H54 (cell line): ENCODE results near the gene DOCK4.

Source experiments
- DNase-seq: peaks from one replicate; pipeline ENCODE4 v3.0.0; 2011; ENCODE audit warnings: low spot score, mixed read lengths; ENCODE audit not compliant: insufficient read length
- FAIRE-seq: peaks from 3 replicates; lab custom pipeline; 2011; peaks lifted over from hg19 to GRCh38; lab: Jason Lieb, UNC
- POLR2A ChIP-seq: IDR thresholded peaks from 2 replicates; pipeline ENCODE4 v1.6.1; 2011; ENCODE audit warnings: low read depth, mild to moderate bottlenecking, low read length

The DOCK4 gene

DNA sequence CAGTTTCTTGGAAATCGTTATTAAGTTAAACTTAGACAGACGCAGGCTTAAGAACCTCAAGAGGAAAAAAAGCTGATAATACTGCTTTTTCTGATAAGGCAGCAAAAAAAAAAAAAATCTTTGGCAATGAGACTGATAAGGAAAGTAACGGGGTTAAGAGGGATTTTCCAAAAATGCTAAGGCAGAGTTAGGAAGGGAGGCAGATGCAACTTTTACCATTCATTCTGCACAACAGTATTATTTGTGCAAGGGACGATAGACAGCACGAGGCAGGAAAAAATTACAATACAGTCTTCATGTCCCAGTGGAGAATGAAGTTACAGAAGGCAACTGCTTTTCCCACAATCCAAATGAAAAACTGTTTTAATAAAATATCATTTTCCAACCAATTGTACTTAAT, 194.0 kb downstream of the DOCK4 start:
- FAIRE-seq (no peak), DNase-seq (no peak)
- no peak for TF ChIP-seq POLR2A

DNA sequence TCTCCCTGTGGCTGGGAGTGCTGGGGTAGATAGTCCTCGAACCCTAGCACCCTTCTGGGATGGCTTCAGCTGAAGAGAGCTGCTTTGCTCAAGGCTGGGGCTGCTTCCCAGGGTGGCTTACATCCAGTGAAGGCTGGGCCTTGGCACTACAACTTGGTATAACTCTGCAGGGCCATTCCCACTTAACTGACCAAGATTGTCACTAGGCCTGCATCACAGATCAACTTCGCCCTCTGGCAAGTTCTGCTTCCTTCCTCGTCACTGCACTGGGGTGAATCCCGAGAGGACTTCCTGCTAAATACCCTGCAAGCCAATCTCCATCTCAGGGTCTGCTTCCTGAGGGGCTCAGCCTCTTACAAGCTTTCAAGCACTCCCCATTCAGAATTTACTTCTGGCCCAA, 195.2 kb downstream of the DOCK4 start:
- TF ChIP-seq POLR2A, result no peak
- FAIRE-seq (no peak), DNase-seq (no peak)

DNA sequence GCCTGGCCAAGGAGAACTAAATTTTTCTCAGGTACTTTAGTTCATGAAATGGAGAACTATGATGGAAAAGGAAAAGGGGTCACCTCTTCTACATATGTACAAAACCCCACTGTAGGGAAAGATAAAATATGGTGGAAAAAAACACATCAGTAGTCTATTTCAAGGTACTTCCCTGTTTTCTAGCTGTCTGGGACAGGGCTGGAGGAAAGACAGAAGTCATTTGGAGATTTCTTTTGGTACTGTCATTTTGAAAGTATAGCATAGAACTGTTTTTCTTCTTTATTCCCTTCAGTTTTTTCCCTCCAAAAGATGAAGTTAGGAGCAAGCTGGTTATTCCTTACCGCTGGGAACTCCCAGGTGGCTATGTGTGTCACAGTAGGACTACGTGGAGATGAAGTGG, 196.1 kb downstream of the DOCK4 start:
- no peak for FAIRE-seq
- no peak for DNase-seq
- no peak for TF ChIP-seq POLR2A

DNA sequence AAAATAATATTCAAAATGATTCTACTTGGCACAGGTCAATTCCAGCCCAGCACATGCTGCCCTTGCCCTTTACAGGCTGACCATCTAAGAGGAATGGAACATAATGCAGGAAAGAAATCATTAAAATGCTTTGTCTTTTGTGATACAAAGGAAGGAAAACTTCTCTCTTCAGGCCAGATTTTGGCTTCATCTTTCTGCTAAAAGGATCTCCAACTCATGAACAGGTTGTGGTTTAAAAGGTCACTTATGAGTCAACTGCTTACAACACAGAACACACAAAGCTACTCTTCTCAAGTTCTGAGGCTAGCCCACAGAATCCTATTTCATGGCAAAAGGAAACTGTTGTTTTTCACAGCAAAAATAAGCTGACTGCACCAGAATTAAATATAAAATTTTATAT, 197.1 kb downstream of the DOCK4 start:
- FAIRE-seq (peak; percentile 73), DNase-seq (peak; percentile 13)
- no peak for TF ChIP-seq POLR2A

DNA sequence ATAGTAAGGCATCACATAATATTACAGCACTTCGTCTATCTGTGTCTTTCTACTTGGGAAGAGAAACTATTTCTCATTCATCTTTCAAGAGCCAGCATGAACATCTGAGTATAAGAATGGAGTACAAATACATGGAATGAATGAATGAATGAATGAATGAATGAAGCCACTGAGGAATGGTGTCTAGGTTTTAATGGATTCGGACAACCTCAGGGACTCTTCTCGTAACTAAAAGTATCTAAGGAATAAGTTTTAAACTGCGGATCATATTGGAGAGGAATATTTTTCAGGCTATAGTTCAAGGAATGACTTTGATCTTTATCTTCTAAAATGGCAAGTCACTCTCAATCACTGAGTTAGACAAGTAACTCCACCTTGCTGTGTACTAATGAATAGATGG, 199.0 kb downstream of the DOCK4 start:
- no peak for TF ChIP-seq POLR2A
- FAIRE-seq, result no peak
- DNase-seq, result no peak

DNA sequence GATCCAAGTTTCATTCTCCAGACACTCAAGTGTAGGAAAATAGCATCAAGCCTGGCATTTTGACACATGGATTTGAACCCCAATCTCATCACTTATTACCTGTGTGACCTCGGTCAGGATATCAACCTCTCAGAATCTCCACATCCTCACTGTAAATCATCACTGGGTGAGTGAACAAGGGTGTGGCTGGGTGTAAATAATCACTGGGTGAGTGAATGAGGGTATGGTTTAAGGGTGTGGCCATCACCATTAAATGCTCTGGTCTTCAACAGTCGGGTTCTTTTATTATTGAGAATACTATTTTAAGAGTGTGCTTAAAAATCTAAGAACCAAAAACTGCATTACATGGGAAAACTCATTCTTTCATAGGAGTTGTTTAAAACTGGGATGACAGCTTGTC, 200.1 kb downstream of the DOCK4 start:
- no peak for DNase-seq
- TF ChIP-seq POLR2A, result no peak
- no peak for FAIRE-seq

DNA sequence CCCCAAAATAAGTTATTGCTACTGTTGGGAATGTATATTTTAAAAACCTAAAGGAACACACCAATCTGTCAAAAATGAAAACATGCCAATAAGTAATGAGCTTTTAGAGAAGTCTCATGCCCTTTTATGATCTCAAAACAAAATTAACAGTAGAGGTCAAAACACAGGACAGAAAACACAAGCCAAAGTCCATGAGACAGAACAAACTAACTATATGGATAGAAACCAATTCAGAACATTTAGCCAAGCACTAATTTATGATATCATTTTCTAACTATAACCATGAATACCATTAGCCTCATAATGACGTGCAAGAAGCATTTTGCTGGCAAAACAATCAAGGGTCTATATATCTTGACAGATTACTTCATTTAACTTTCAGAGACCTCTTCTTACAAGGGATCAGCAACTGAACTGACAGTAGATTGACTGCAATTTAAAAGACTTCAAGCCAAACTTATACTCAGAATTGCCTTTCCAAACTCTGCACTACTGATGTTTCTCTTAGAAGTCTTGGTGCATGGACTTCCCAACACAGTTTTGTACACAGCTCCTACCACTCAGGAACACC, 200.9 kb downstream of the DOCK4 start:
- DNase-seq (no peak), FAIRE-seq (peak; percentile 36)
- TF ChIP-seq POLR2A, result no peak

DNA sequence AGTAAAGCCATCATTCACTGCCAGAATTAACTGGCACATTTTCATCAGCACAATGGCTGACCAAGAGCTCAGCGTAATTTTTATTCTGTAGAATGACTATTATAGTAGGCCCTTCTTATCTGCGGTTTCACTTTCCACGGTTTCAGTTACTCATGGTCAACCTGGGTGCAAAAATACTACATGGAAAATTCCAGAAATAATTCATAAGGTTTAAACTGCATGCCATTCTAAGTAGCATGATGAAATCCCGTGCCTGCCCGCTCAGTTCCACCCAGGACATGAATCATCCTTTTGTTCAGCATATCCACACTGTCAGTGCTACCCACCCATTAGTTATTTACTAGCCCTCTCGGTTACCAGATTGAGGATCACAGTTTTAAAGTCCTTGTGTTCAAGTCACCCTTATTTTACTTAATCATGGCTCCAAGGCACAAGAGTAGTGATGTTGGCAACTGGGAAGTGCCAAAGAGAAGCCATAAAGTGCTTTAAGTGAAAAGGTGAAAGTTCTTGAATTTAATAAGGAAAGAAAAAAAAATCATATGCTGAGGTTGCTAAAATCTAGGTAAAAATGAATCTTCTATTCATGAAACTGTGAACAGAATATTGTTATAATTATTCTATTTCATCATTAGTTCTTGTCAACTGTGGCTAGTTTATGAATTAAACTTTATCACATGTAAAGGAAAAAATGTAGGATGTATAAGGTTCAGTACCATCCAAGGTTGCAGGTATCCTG, 204.9 kb downstream of the DOCK4 start:
- no peak for DNase-seq
- peak; percentile 96 for FAIRE-seq
- TF ChIP-seq POLR2A, result no peak

DNA sequence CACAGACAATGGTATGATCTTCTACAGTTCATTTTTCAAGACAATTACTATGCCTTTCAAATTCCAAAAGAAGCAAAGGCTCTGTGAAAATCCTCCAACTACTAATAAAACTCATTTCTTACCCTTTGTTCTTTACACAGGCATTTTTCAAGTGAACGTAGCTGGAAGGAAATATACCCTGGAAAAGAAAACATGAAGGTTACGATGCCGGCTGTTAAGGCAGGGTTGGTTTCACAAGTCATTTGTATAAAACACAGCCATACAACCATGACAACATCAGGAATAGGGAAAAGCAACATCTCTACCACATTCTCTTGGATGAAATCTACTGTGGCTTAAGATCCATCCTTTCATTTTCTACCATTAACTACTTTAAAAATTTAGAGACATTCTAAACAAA, 207.9 kb downstream of the DOCK4 start:
- FAIRE-seq (no peak), DNase-seq (no peak)
- TF ChIP-seq POLR2A, result no peak

DNA sequence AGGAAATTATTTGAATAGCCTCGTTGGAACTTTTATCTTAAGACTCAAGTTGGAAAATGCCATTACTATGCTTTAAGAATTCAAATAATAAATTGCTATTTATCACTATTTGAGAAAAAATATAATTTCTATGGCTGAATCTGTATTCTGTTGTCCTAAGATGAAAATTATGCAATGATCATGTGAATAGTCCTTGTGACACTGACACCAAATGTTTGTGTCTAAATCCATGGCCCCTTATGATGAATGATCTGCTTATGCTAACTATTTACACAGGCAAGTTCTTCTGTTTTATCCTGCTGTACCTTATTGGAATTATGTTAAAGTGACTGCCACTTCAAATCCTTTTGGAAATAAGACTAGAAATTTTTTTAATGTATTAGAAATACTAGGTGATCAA, 208.7 kb downstream of the DOCK4 start:
- TF ChIP-seq POLR2A, result no peak
- FAIRE-seq (no peak), DNase-seq (no peak)

DNA sequence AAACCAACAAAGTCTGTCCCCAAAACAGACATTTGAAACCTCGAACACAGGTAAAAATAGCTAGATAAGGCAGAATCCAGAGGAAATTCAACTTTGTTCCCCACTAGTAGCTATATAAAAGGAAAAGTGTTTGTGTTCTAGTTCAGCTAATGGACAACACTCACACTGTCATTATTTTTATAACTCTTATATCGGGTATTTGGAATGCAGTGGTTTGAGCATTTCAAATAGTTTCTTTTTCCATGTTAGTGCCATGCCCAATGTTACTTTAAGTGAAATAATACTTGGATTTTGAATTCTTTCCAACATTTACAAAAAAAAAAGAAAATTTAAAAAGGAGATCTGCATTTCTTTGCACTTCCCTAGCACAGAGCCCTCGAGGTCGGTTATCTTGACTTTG, 213.6 kb downstream of the DOCK4 start:
- DNase-seq (no peak), FAIRE-seq (no peak)
- TF ChIP-seq POLR2A, result no peak

DNA sequence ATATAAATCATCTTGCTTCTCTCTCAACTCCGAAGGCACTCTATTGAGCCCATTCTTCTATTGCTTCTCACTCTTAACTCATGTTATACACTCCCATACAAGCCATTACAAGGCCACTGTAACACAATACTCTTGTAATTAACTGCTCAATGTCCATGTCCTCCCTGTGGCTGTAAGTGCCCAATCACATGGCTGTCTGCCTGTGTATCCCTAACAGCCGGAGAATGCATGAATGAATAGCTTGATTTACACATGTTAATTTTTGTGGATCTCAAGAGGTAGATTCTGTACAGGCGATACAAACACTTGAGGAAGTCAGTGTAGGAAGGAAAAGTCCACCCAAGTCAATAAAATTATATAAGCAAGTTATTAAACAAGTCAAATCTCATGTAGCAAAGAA, 215.6 kb downstream of the DOCK4 start:
- no peak for DNase-seq
- FAIRE-seq, result no peak
- TF ChIP-seq POLR2A, result no peak

DNA sequence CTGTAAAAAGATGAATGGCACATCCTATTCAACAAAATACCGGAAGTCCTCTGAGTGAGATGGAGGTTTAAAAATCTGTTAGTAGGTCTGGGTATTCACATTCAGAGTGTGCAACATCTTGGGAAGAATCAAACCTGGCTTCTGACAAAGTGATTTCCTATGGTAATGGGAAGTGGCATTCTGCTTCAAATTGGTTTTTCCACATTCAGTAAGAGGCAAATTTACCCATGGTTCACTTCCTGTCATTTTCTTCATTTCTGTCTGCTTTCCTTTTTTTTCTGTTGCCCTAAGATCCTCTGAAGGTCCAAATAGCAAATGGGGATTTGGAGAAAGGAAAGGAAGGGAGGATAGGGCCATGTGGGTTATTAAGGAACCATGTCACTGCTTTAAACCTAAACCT, 218.3 kb downstream of the DOCK4 start:
- no peak for TF ChIP-seq POLR2A
- no peak for FAIRE-seq
- no peak for DNase-seq

DNA sequence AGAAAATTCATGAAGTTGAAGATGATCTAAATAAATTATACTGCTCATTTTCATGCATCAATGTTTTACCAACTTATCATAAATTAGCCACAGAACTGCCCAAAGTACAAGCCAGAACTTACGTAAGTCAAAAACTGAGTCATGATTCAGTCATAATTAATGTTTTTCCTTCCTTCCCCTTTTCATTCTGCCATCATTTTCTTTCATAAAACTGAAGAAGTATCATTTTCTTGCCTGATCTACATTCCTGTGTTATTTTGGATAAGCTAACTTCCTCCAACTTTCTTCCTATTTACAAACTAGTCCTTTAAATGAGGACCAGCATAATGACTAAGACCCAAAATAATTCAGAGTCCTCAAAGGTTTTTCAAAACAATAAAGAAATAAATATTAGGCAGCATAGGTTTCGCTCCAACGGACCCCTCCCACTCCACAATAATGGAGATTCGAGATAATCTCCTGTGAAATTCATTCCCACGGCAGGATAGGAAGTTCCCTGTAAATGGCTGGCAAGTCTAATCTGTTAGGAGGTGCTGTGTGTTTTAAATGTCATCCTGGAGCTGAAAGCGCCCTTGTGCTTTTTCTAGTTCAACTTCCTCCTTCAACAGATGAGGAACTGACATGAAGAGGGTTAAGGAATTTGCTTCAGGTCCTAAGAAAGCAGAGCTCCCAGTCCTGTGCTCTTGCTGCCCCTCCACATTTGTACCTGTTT, 218.9 kb downstream of the DOCK4 start:
- TF ChIP-seq POLR2A, result no peak
- FAIRE-seq, result no peak
- DNase-seq, result no peak
